Measurements from ENCODE around the gene CHGA. TPM values are rescaled to one million over a fixed set of nuclear protein-coding genes. Genes with fewer than 3 reads are reported as not detected.

Gene CHGA
- total and polyA plus RNA-seq, 2 of the 8 experiments (the other 6 are each of a cell fraction or from before 2014, with no cell fraction given) = 17.5 to 28.2 TPM

- Histone ChIP-seq H3K79me2 (ENCODE audit: control insufficient read depth in 1 of 2, insufficient read depth in 2 of 2, low read length in 2 of 2) (no peaks in the 10 kb centered on the region), H3K18ac (ENCODE audit: extremely low read depth, low read length) (no peak overlapping the region), H3K9ac (replicated peaks in 1 of 4; ENCODE audit: extremely low read depth in 1 of 4, low read depth in 3 of 4, low read length in 3 of 4) (no peak overlapping the region), H3K4me3 (ENCODE audit: extremely low read depth in 1 of 4, insufficient read depth in 2 of 4, low read depth in 3 of 4, low read length in 4 of 4) (no peak overlapping the region), H2AK5ac (ENCODE audit: low read depth, low read length) (no peak overlapping the region), H2BK12ac (ENCODE audit: low read depth, low read length) (no peak overlapping the region), H2AFZ (ENCODE audit: low read length) (no peak overlapping the region), H3K4me2 (ENCODE audit: insufficient read depth in 1 of 2, low read depth in 2 of 2, low read length in 2 of 2) (no peak overlapping the region), H2BK15ac (ENCODE audit: low read length) (no peak overlapping the region), H3K23me2 (ENCODE audit: low read depth, low read length) (peaks cover 5% of the 10 kb centered on the region; the same call in 1 of the 2 replicates), H3K4me1 (replicated peaks in 1 of 4; ENCODE audit: control insufficient read depth in 3 of 4, insufficient read depth in 4 of 4, low read length in 3 of 4) (no peaks in the 10 kb centered on the region; a peak in 1 of 7 replicates), H2BK5ac (ENCODE audit: low read depth, low read length) (no peak overlapping the region), H3K9me3 (ENCODE audit: insufficient read depth in 2 of 2, low read depth in 1 of 2, low read length in 1 of 2) (no peaks in the 10 kb centered on the region), H3K79me1 (ENCODE audit: low read depth, low read length) (no peaks in the 10 kb centered on the region), H3K27me3 (replicated peaks in 1 of 4; ENCODE audit: control insufficient read depth in 3 of 4, extremely low read depth in 1 of 4, insufficient read depth in 3 of 4, low read length in 3 of 4) (no peaks in the 10 kb centered on the region; a peak in 3 of 7 replicates), H3K27ac (ENCODE audit: low read depth, low read length) (no peak overlapping the region), H3K36me3 (ENCODE audit: control insufficient read depth in 2 of 4, insufficient read depth in 4 of 4, low read length in 3 of 4) (no peaks in the 10 kb centered on the region), H3K14ac (ENCODE audit: insufficient read length) (no peak overlapping the region), H3K23ac (ENCODE audit: insufficient read length) (no peak overlapping the region), H4K20me1 (replicated peaks in 1 of 2; ENCODE audit: control insufficient read depth in 1 of 2, insufficient read depth in 2 of 2, low read length in 2 of 2) (no peaks in the 10 kb centered on the region), H4K5ac (ENCODE audit: insufficient read length, low read depth, low read length) (no peak overlapping the region), H2BK120ac (replicated peaks; ENCODE audit: low read depth, low read length) (no peak overlapping the region), H2BK20ac (ENCODE audit: low read length) (no peak overlapping the region), H4K8ac (ENCODE audit: extremely low read depth, insufficient read depth, low read length) (no peak overlapping the region), H4K91ac (replicated peaks; ENCODE audit: insufficient read length, low read length) (no peak overlapping the region), H3K56ac (replicated peaks; ENCODE audit: insufficient read length, low read depth, low read length) (no peak overlapping the region), H3K4ac (replicated peaks; ENCODE audit: insufficient read length, low read depth, low read length) (no peak overlapping the region)
- 85% methylated on average over 11 of the region's 11 CpGs; no CpG with 5 or more reads in 1 of the 2 experiments for WGBS, 2 experiments (ENCODE audit: extremely low coverage in 1 of 2, insufficient coverage in 1 of 2, insufficient read length in 1 of 2, insufficient replicate concordance in 2 of 2, low coverage in 1 of 2, low lambda C conversion rate in 2 of 2, missing lambda C conversion rate in 1 of 2)
- CTCF ChIA-PET (ENCODE audit: partially characterized antibody) = interaction anchor here (1.1 kb wide), 1 partner anchor 47 kb away, joined by 3 read pairs; no protein-coding TSS in a partner anchor
- POLR2A ChIA-PET (ENCODE audit: partially characterized antibody) = no interaction called here
- FAIRE-seq (no peak), DNase-seq (ENCODE audit: low read depth in 1 of 2, low spot score in 2 of 2) (no peak)
- no peak for TF ChIP-seq POLR2A (IDR thresholded peaks at IDR 0.05; ENCODE audit: control extremely low read depth in 1 of 2, low read depth in 2 of 2, low read length in 2 of 2)
- TF ChIP-seq CBX8 (IDR thresholded peaks at IDR 0.05; ENCODE audit: borderline replicate concordance, low read depth, low read length) = no peak
- no peak for TF ChIP-seq PHF8 (conservative IDR thresholded peaks at IDR 0.05; ENCODE audit: low read depth, low read length)
- TF ChIP-seq EZH2 (IDR thresholded peaks at IDR 0.05; ENCODE audit: low read depth, low read length, severe bottlenecking) = no peak
- TF ChIP-seq FOSL1 (IDR thresholded peaks at IDR 0.05; ENCODE audit: insufficient read depth, low read depth, low read length) = no peak
- TF ChIP-seq SP2 (IDR thresholded peaks at IDR 0.05; ENCODE audit: low read length) = no peak
- no peak for TF ChIP-seq JUN (IDR thresholded peaks at IDR 0.05; ENCODE audit: low read depth, low read length)
- TF ChIP-seq TAF7 (optimal IDR thresholded peaks at IDR 0.05; ENCODE audit: borderline replicate concordance, low read depth, low read length) = no peak
- no peak for TF ChIP-seq GABPA (IDR thresholded peaks at IDR 0.05; ENCODE audit: borderline replicate concordance, insufficient read depth, low read length)
- no peak for TF ChIP-seq RXRA (IDR thresholded peaks at IDR 0.05; ENCODE audit: insufficient read depth, low read depth, low read length)
- no peak for TF ChIP-seq CEBPB (IDR thresholded peaks at IDR 0.05; ENCODE audit: low read depth, low read length)
- TF ChIP-seq TCF12 (IDR thresholded peaks at IDR 0.05; ENCODE audit: low read depth, low read length) = no peak
Measured at GRCh38 chr14:92886337-92886736, 36.6 kb upstream of the CHGA start.

All from H1 (cell line).